SU-DHL-6 (cell line): Measurements from ENCODE around the gene GNAS.

ENCODE experiments used
- H2AFZ ChIP-seq: fragments of 200-600 bp; sonication (generic); 2 replicates; pipeline ENCODE4 v1.6.1; 2014; ENCODE audit warnings: low read depth, mild to moderate bottlenecking, moderate library complexity, mixed read lengths, antibody characterized with exemption, low read length; ENCODE audit not compliant: severe bottlenecking
- H3F3A ChIP-seq: fragments of 200-600 bp; shearing (Covaris generic); 2 replicates; pipeline ENCODE4 v1.6.0; 2016; ENCODE audit warnings: antibody characterized with exemption, mild to moderate bottlenecking; ENCODE audit not compliant: insufficient read depth
- H3K27ac ChIP-seq: fragments of 200-600 bp; sonication (generic); 2 replicates; pipeline ENCODE4 v1.5.1; 2016; ENCODE audit warnings: low read depth, mild to moderate bottlenecking, low read length, moderate library complexity, mixed read lengths
- H3K27me3 ChIP-seq: fragments of 200-600 bp; sonication (generic), shearing (Covaris generic); 2 replicates; pipeline ENCODE4 v1.6.0; 2014; ENCODE audit warnings: mild to moderate bottlenecking, low read length
- H3K36me3 ChIP-seq: fragments of 200-600 bp; sonication (generic); 2 replicates; pipeline ENCODE4 v1.6.1; 2014; ENCODE audit warnings: mild to moderate bottlenecking, low read length, mixed read lengths
- H3K4me2 ChIP-seq: fragments of 300-600, 200-600 bp; shearing (Covaris generic), sonication (generic); 2 replicates; pipeline ENCODE4 v1.6.0; 2014; ENCODE audit warnings: low read length, low read depth, mild to moderate bottlenecking; ENCODE audit not compliant: poor library complexity, severe bottlenecking
- H3K4me3 ChIP-seq: fragments of 200-600 bp; sonication (generic); 2 replicates; pipeline ENCODE4 v1.5.1; 2014; ENCODE audit warnings: antibody characterized with exemption, low read length, mild to moderate bottlenecking, mixed read lengths; ENCODE audit not compliant: insufficient read depth, poor library complexity, severe bottlenecking
- H3K79me2 ChIP-seq: fragments of 200-600 bp; sonication (generic); 2 replicates; pipeline ENCODE4 v1.6.1; 2014; ENCODE audit warnings: mild to moderate bottlenecking, low read length, moderate library complexity; ENCODE audit not compliant: insufficient read depth
- H3K9ac ChIP-seq: fragments of 200-600 bp; sonication (generic); 2 replicates; pipeline ENCODE4 v1.7.0; 2014; ENCODE audit warnings: mild to moderate bottlenecking, low read length
- H3K9me2 ChIP-seq: fragments of 200-600 bp; sonication (generic); replicated peaks from 2 replicates; pipeline ENCODE4 v1.6.1; 2014; ENCODE audit warnings: low read length; ENCODE audit not compliant: insufficient read depth
- H3K9me3 ChIP-seq: fragments of 200-600 bp; sonication (generic); 2 replicates; pipeline ENCODE4 v1.6.1; 2014; ENCODE audit warnings: low read length, mixed read lengths; ENCODE audit not compliant: insufficient read depth
- H4K20me1 ChIP-seq: fragments of 200-600 bp; sonication (generic); 2 replicates; pipeline ENCODE4 v1.6.1; 2014; ENCODE audit warnings: low read depth, mild to moderate bottlenecking, antibody characterized with exemption, low read length, moderate library complexity, mixed read lengths
- EZH2phosphoT487 ChIP-seq: fragments of 200-600 bp; sonication (generic), shearing (Covaris generic); conservative IDR thresholded peaks from 2 replicates; pipeline ENCODE4 v1.6.1; 2018; ENCODE audit warnings: mild to moderate bottlenecking, antibody characterized with exemption, low read length, moderate library complexity, mixed read lengths
- TF ChIP-seq, protein P1 (sequence below): fragments of 200-600 bp; sonication (generic); IDR thresholded peaks from one replicate; pipeline ENCODE4 v1.5.1; 2017; ENCODE audit warnings: antibody characterized with exemption, mild to moderate bottlenecking, low read length, moderate library complexity; ENCODE audit not compliant: insufficient read depth, poor library complexity, severe bottlenecking

The GNAS gene

GRCh38 chr20:58909585-58909984, 57.1 kb downstream of the GNAS start:
- no peaks in the 10 kb centered on the region for H3K79me2 ChIP-seq
- H4K20me1 ChIP-seq, result peaks cover 3% of the 10 kb centered on the region; the same call in 1 of the 2 replicates
- H3K4me2 ChIP-seq, result no peak overlapping the region
- H3K36me3 ChIP-seq, result peaks cover 54% of the 10 kb centered on the region
- H3K27me3 ChIP-seq, result no peaks in the 10 kb centered on the region
- no peaks in the 10 kb centered on the region for H3K9me3 ChIP-seq
- H3K27ac ChIP-seq, result no peak overlapping the region
- no peak overlapping the region for H3K4me3 ChIP-seq
- TF ChIP-seq, protein P1, sequence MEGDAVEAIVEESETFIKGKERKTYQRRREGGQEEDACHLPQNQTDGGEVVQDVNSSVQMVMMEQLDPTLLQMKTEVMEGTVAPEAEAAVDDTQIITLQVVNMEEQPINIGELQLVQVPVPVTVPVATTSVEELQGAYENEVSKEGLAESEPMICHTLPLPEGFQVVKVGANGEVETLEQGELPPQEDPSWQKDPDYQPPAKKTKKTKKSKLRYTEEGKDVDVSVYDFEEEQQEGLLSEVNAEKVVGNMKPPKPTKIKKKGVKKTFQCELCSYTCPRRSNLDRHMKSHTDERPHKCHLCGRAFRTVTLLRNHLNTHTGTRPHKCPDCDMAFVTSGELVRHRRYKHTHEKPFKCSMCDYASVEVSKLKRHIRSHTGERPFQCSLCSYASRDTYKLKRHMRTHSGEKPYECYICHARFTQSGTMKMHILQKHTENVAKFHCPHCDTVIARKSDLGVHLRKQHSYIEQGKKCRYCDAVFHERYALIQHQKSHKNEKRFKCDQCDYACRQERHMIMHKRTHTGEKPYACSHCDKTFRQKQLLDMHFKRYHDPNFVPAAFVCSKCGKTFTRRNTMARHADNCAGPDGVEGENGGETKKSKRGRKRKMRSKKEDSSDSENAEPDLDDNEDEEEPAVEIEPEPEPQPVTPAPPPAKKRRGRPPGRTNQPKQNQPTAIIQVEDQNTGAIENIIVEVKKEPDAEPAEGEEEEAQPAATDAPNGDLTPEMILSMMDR, result no peak
- no peak for TF ChIP-seq EZH2phosphoT487
- peaks cover 77% of the 10 kb centered on the region for H3F3A ChIP-seq
- H3K9ac ChIP-seq, result no peak overlapping the region
- no peaks in the 10 kb centered on the region for H3K9me2 ChIP-seq
- H2AFZ ChIP-seq, result no peak overlapping the region

GRCh38 chr20:58910473-58910872, 58.0 kb downstream of the GNAS start:
- no peak for TF ChIP-seq EZH2phosphoT487
- TF ChIP-seq, protein P1, result no peak
- H3K4me3 ChIP-seq, result no peak overlapping the region
- no peak overlapping the region for H2AFZ ChIP-seq
- H3K79me2 ChIP-seq, result no peaks in the 10 kb centered on the region
- peaks cover 3% of the 10 kb centered on the region; the same call in 1 of the 2 replicates for H4K20me1 ChIP-seq
- no peak overlapping the region for H3K27ac ChIP-seq
- H3K9me2 ChIP-seq, result no peaks in the 10 kb centered on the region
- H3K4me2 ChIP-seq, result no peak overlapping the region
- no peaks in the 10 kb centered on the region for H3K27me3 ChIP-seq
- H3F3A ChIP-seq, result peaks cover 69% of the 10 kb centered on the region
- H3K9me3 ChIP-seq, result no peaks in the 10 kb centered on the region
- no peak overlapping the region for H3K9ac ChIP-seq
- H3K36me3 ChIP-seq, result peaks cover 45% of the 10 kb centered on the region

DNA sequence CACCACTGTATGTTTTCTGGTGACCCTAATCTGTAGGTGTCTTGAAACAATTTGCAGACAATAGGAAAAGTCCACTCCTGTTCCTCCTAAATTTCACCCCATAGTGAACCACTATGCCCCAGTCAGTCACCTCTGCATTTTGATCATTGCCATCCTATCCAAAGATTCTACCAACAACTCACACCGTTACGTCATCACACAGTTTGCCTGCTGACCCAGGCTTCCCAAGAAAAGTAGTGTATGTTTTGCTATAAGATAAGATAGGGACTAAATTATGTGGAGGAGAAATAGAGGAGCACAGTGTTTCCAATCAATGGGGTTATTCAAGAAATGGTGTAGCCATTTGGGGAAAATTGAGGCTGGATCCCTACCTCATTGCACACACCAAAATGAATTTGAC, 58.8 kb downstream of the GNAS start:
- Histone ChIP-seq H3K4me2 (no peak overlapping the region), H3K27ac (no peak overlapping the region), H3K27me3 (no peaks in the 10 kb centered on the region), H4K20me1 (peaks cover 3% of the 10 kb centered on the region; the same call in 1 of the 2 replicates), H3K79me2 (no peaks in the 10 kb centered on the region), H3K9ac (no peak overlapping the region), H3K9me3 (no peaks in the 10 kb centered on the region), H3F3A (peaks cover 61% of the 10 kb centered on the region), H3K4me3 (no peak overlapping the region), H2AFZ (no peak overlapping the region), H3K36me3 (peaks cover 36% of the 10 kb centered on the region), H3K9me2 (no peaks in the 10 kb centered on the region)
- TF ChIP-seq EZH2phosphoT487, result no peak
- TF ChIP-seq, protein P1, result no peak
